ENCODE results near the gene PMM2. TPM values are rescaled to one million over a fixed set of nuclear protein-coding genes. Genes with fewer than 3 reads are reported as not detected.
"Not testable (repeated sequence)": the region's sequence is repeated elsewhere in the genome, so short reads cannot be mapped to it uniquely, and the experiment has no call there.

PMM2 gene
- total RNA-seq, 1 donor = 53.5 TPM

GRCh38 chr16:8777217-8777616, 20.4 kb upstream of the PMM2 start:
- H3K4me3 ChIP-seq (ENCODE audit: low read depth, low read length) = no peak overlapping the region
- TF ChIP-seq, protein P1, sequence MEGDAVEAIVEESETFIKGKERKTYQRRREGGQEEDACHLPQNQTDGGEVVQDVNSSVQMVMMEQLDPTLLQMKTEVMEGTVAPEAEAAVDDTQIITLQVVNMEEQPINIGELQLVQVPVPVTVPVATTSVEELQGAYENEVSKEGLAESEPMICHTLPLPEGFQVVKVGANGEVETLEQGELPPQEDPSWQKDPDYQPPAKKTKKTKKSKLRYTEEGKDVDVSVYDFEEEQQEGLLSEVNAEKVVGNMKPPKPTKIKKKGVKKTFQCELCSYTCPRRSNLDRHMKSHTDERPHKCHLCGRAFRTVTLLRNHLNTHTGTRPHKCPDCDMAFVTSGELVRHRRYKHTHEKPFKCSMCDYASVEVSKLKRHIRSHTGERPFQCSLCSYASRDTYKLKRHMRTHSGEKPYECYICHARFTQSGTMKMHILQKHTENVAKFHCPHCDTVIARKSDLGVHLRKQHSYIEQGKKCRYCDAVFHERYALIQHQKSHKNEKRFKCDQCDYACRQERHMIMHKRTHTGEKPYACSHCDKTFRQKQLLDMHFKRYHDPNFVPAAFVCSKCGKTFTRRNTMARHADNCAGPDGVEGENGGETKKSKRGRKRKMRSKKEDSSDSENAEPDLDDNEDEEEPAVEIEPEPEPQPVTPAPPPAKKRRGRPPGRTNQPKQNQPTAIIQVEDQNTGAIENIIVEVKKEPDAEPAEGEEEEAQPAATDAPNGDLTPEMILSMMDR (IDR thresholded peaks at IDR 0.05; ENCODE audit: insufficient read depth, low read depth, low read length) = no peak
- no peak for DNase-seq (ENCODE audit: low read depth)

- TF ChIP-seq, protein P1 (IDR thresholded peaks at IDR 0.05; ENCODE audit: insufficient read depth, low read depth, low read length) = no peak
- H3K4me3 ChIP-seq (ENCODE audit: low read depth, low read length) = no peak overlapping the region
- no peak for DNase-seq (ENCODE audit: low read depth)
Measured at GRCh38 chr16:8781797-8782196, 15.8 kb upstream of the PMM2 start.

- no peak overlapping the region for H3K4me3 ChIP-seq (ENCODE audit: low read depth, low read length)
- TF ChIP-seq, protein P1 (IDR thresholded peaks at IDR 0.05; ENCODE audit: insufficient read depth, low read depth, low read length) = no peak
- DNase-seq (ENCODE audit: low read depth) = no peak
Measured at GRCh38 chr16:8782673-8783072, 15.0 kb upstream of the PMM2 start.

GRCh38 chr16:8785408-8785807, 12.2 kb upstream of the PMM2 start:
- H3K4me3 ChIP-seq (ENCODE audit: low read depth, low read length) = no peak overlapping the region
- TF ChIP-seq, protein P1 (IDR thresholded peaks at IDR 0.05; ENCODE audit: insufficient read depth, low read depth, low read length) = no peak
- DNase-seq (ENCODE audit: low read depth) = no peak

DNA sequence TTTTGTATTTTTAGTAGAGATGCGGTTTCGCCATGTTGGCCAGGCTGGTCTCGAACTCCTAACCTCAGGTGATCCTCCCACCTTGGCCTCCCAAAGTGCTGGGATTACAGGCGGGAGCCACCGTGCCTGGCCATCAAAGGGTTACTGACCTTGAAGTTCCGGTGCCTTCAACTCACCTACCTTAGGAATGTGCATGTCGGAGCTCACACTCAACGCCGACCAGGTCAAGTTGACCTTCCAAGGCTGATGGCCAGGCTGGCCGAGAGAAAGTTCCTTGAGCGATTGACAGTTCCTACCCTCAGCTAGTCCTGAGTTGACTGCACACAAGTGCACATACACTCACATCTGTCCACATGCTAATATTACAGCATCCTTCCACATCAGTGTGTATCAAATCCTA, 11.3 kb upstream of the PMM2 start:
- DNase-seq (ENCODE audit: low read depth); H3K4me3 ChIP-seq (ENCODE audit: low read depth, low read length): not testable (repeated sequence)

- no peak overlapping the region for H3K4me3 ChIP-seq (ENCODE audit: low read depth, low read length)
- DNase-seq (ENCODE audit: low read depth) = no peak
- TF ChIP-seq, protein P1 (IDR thresholded peaks at IDR 0.05; ENCODE audit: insufficient read depth, low read depth, low read length) = no peak
Measured at GRCh38 chr16:8788578-8789172, 9.0 kb upstream of the PMM2 start.

DNA sequence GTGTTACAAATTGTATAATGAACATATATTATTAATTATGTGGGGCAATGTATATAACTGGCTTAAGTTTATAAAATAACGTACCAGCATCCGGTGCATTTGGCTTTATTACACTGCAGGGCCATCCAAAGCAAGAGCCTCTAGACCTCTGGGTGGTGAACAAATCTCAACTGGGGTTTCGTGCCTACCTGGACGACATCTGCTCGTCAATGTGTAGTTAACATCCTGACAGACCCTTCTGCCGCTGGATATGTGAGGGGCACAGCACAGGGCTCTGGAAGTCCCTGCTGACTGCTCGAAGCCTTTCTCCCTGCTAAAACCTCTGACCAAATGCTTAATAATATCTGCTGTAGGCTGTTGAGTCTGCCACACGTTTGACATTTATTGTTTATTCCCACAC, 2.5 kb upstream of the PMM2 start:
- H3K4me3 ChIP-seq (ENCODE audit: low read depth, low read length) = no peak overlapping the region
- no peak for DNase-seq (ENCODE audit: low read depth)
- TF ChIP-seq, protein P1 (IDR thresholded peaks at IDR 0.05; ENCODE audit: insufficient read depth, low read depth, low read length) = no peak

Measured in fibroblast of villous mesenchyme (primary cell).